Upper lobe of left lung (tissue), 4 donors: Measurements from ENCODE around the gene PBXIP1.

Experiments
- CTCF ChIP-seq, 6 experiments: fragments of 450-650 bp in 4 of 6; fragments of 200-600 bp in 2 of 6; sonication (generic) in 2 of 6; IDR thresholded peaks; one replicate each; pipeline ENCODE4 v1.5.1; 2016 to 2019; ENCODE audit warnings: antibody characterized with exemption in 6 of 6
- EP300 ChIP-seq, 4 donors: sonication (generic); formaldehyde crosslinking; IDR thresholded peaks; one replicate each; pipeline ENCODE4 v1.5.1; 2017; ENCODE audit warnings: antibody characterized with exemption in 4 of 4, control low read depth in 2 of 4

DNA sequence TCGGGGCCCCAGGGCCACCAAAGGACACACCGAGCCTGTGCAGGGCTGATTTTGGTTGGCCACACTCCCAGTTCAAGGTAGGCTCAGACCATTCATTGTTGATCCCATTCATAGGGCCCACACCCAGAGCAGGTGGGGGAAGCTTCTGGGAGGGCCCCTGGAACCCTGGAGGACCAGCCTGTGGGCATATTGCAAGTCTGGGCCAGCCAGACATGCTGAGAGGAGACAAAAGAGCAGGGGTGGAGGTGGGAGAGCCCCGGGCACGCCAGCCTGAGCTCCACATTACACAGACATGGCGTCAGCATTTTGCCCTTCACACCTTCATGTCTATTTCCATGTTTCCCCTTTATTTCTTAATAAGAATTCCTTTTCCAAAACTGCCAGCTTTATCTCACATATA lies 45.0 kb downstream of the PBXIP1 start:
- no peak for TF ChIP-seq EP300 (IDR thresholded peaks at IDR 0.05)
- no peak for TF ChIP-seq CTCF (IDR thresholded peaks at IDR 0.05)
